NCI-H146 treated with DMSO at 0.1 percent for 48 hours (cell line): ENCODE data around the gene PTGIS.

Experiments used
- DNase-seq: peaks from one replicate; lab custom pipeline; 2025; ENCODE audit not compliant: unreplicated experiment; lab: John Stamatoyannopoulos, UW

The PTGIS gene

GRCh38 chr20:49475292-49476015 is 92.5 kb downstream of the PTGIS start:
- DNase-seq = no peak

- DNase-seq = no peak
These were observed 96.5 kb downstream of the PTGIS start for GRCh38 chr20:49471397-49471796.

- no peak for DNase-seq
These were observed 97.0 kb downstream of the PTGIS start for GRCh38 chr20:49470922-49471321.

GRCh38 chr20:49469060-49469459 is 98.9 kb downstream of the PTGIS start:
- no peak for DNase-seq

- no peak for DNase-seq
These were observed 99.5 kb downstream of the PTGIS start for GRCh38 chr20:49468412-49468811.

- DNase-seq = no peak
These were observed 101.6 kb downstream of the PTGIS start for GRCh38 chr20:49466114-49466912.

- no peak for DNase-seq
These were observed 103.4 kb downstream of the PTGIS start for GRCh38 chr20:49464556-49464955.

GRCh38 chr20:49462626-49463025 is 105.3 kb downstream of the PTGIS start:
- no peak for DNase-seq

GRCh38 chr20:49461894-49462620 is 105.9 kb downstream of the PTGIS start:
- DNase-seq = no peak

- DNase-seq = no peak
These were observed 107.0 kb downstream of the PTGIS start for GRCh38 chr20:49460916-49461315.

- no peak for DNase-seq
These were observed 107.8 kb downstream of the PTGIS start for GRCh38 chr20:49460131-49460530.

- DNase-seq = no peak
These were observed 108.3 kb downstream of the PTGIS start for GRCh38 chr20:49459684-49460083.

- DNase-seq = no peak
These were observed 110.5 kb downstream of the PTGIS start for GRCh38 chr20:49457444-49457843.

GRCh38 chr20:49456646-49457045 is 111.3 kb downstream of the PTGIS start:
- DNase-seq = no peak

GRCh38 chr20:49455691-49456090 is 112.2 kb downstream of the PTGIS start:
- no peak for DNase-seq
